ENCODE data around the gene FOXN4. TPM values are rescaled to one million over a fixed set of nuclear protein-coding genes. Genes with fewer than 3 reads are reported as not detected.

Gene FOXN4
- polyA plus RNA-seq, 3 donors: 2.3 to 2.7 (median 2.4) TPM

DNA sequence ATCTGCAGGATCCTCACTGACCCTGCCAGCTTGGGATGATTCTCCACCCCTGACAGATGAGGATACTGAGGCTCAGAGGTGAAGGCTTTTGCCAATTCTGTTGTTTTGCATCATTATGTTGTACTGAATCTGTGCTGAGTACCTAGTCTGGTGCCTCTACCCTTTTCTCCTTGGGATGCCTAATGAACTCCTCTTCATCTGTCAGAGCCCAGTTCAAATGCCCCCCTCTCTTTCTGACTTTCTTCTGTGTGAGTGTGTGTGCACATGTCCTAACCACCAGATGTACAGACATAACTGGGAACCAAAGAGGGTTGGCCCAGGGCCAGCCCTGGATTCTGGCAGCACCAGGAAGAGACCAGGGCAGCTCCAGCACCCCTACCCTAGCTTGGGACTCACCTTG lies 22.8 kb downstream of the FOXN4 start:
- no peak for DNase-seq

- DNase-seq: no peak
These were observed 24.7 kb downstream of the FOXN4 start for GRCh38 chr12:109284392-109284791.

- DNase-seq: no peak
These were observed 27.6 kb downstream of the FOXN4 start for GRCh38 chr12:109281452-109281851.

DNA sequence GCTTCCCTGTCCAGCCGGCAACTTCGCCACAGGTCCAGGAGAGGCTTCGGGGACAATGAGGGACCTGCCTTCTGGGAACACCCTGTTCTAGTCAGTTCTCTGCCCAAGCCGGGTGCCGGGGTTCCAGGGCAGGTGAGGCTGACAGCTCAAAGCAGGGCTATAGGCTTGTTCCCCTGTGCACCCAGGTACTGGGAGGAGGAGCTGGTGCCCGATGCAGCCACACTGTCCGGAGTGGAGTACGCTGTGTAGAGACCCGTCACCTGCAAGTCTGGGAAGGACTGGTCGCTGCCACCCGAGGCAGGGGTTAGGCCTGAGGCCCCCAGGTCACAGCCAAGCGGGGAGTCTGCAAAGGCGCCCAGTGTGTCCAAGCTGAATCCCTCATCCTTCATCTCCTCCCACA lies 29.6 kb downstream of the FOXN4 start:
- DNase-seq: no peak

GRCh38 chr12:109278912-109279311 lies 30.2 kb downstream of the FOXN4 start:
- DNase-seq: no peak

- DNase-seq: no peak
These were observed 31.0 kb downstream of the FOXN4 start for GRCh38 chr12:109277899-109278762.

DNA sequence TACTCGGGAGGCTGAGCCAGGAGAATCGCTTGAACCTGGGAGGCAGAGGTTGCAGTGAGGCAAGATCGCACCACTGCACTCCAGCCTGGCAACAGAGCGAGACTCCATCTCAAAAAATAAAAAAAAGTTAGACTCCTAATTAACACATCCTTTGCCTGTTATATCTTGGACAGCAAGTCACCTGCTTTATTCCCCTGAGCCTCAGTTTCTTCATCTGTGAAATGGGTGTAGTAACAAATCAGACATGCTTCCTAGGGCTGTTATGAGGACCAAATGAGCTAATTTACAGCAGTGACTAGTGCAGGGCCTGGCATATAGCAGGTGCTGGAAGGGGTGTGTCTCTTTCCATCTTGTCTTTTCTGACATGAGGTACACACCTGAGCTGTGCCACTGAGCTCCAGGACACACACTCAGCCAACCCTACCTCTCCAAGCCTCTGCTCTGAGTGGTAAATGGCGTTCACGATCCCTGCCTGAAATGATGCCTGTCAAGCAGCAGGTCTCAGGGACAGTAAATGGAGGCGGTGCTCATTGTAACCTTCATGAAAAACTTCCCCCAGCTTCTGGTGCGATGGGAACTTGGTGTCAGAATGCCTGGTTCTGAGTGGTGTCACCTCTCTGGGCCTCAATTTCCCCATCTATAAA lies 31.7 kb downstream of the FOXN4 start:
- no peak for DNase-seq

GRCh38 chr12:109276160-109276559 lies 32.9 kb downstream of the FOXN4 start:
- DNase-seq: no peak

DNA sequence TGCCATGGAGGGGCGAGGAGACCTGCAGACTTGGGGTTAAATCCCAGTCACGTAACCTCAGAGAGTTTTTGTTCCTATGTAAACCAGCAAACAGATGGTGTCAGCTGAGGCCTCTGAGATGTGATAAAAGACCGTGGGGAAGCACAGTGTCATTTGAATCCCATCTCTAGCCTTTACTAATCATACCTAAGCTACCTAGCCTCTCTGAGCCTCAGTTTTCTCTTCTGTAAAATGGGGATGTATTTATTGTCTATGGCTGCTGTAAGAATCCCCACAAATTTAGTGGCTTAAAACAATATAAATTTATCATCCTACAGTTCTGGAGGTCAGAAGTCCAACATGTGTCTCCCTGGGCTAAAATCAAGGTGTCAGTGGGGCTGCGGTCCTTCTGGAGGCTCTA lies 33.9 kb downstream of the FOXN4 start:
- DNase-seq: no peak

DNA sequence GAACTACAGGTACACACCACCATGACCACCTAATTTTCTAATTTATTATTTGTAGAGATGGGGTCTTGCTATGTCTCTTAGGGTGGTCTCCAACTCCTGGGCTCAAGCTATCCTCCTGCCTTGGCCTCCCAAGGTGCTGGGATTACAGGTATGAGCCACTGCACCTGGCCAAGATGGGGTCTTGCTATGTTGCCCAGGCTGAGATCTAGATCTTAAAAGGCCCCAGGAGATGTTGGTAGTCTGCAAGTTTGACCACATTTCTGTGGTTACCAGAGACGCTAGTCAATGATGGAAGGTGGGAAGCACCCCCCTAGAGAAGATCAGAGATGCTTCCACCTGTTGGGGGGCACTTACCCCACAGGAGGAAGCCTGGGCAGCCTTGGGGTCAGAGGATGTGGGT lies 34.7 kb downstream of the FOXN4 start:
- DNase-seq: no peak

- no peak for DNase-seq
These were observed 35.7 kb downstream of the FOXN4 start for GRCh38 chr12:109273354-109273753.

DNA sequence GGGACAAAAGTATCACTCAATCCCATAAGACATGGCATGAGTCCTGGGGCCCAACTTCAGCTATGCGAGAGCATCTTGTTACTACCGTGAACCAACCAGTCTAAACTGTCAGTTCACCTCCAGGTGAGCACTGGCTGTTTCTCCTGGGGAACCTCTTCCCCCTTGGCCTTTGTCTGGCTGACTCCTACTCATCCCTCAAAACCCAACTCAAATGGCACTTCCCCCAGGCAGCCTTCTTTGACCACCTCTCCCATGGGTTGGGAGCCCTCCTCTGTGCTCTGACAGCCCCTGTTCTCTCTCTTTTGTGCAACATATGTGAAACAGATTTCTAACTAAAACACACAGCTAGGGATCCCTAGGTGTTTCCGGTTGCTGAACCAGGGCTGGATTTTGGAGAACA lies 37.7 kb downstream of the FOXN4 start:
- no peak for DNase-seq

DNA sequence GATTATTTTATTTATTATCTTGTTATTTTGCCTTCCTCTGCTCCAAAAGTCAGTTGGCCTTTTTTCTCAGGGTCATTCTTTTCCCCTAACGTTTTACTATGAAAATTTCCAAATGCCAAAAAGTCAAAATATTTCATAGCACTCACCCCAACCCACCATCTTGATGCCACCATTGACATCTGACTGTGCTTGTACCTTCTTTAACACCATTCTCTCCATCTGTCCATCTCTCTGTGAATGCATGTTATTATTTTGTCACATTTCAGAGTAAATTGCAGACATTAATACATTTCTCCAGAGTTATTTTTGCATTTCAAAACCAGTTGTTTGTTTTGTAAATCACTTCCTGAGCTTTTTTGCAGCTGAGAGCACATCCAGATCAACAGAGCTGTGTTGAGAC lies 38.6 kb downstream of the FOXN4 start:
- DNase-seq: no peak

GRCh38 chr12:109269428-109269827 lies 39.7 kb downstream of the FOXN4 start:
- DNase-seq: no peak

DNA sequence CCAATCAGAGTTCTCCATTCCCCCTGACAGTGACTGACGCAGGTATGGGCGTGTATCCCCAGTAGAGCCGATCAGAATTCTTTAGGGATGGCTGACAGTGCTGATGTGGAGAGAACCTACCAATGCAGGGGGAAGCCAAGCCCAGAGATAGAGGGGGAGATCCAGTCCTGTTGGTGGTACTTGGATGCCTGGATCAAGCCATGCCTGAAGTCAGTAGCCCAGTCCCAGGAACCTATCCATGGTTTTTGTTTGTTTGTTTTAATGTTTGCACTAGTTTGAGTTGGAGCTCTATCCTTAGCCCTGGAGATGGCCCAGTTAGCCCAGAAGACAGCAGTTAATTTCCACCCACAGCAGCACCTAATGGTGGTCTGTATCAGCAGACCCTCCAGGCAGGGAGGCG lies 40.2 kb downstream of the FOXN4 start:
- no peak for DNase-seq

DNA sequence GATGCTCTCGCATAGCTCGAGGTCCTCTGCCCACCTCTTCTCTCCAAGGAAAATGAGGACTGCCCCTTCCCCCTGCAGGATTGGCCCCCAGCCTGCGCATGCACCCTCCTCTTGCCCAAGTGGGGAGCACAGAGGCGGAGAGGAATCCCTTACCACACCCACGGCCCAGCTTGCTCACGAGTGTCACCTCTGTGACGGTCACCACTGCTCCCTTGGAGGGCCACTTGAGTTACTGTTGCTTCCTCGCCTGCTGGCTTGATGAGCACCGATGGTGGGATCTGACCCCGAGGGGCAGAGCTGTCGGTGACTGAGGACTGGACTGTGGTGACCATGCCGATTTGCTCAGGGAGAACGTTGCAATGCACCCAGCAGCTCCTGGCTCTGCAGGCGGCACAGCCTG lies 41.7 kb downstream of the FOXN4 start:
- DNase-seq: no peak

DNA sequence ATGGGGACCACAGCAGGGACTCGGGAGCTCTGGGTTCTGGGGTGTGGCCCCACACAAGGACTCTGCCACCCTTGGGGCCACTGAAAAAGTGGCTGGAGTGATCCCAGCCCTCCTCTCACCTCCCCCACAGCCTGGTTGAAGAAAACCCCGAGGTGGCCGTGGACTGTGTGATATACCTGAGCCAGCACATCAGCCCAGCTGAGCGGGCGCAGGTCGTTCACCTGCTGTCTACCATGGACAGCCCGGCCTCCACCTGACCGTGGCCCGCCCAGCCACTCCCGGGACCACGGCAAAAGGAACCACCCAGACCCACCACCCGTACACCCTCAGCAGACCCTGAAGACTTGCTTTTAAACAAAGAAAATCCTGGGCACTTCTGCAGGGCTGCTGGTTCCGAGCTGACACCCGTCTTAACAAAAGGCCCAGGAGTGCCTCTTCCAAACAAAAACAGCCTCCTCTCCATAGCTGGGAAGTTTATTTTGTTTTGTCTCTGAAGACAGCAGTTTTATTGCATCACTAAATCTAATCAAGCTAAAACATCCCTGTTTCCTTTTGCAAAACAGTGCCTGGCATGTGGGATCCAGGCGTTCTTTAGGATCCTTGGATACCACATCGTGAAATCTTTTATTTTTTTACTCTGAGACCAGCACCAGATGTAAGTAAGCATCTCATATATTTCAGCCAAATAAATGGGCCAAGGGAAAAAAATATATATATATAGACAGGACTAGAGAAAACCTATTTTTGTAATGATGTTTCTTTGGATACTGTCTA lies 42.8 kb downstream of the FOXN4 start:
- no peak for DNase-seq

- no peak for DNase-seq
These were observed 44.0 kb downstream of the FOXN4 start for GRCh38 chr12:109264943-109265650.

DNA sequence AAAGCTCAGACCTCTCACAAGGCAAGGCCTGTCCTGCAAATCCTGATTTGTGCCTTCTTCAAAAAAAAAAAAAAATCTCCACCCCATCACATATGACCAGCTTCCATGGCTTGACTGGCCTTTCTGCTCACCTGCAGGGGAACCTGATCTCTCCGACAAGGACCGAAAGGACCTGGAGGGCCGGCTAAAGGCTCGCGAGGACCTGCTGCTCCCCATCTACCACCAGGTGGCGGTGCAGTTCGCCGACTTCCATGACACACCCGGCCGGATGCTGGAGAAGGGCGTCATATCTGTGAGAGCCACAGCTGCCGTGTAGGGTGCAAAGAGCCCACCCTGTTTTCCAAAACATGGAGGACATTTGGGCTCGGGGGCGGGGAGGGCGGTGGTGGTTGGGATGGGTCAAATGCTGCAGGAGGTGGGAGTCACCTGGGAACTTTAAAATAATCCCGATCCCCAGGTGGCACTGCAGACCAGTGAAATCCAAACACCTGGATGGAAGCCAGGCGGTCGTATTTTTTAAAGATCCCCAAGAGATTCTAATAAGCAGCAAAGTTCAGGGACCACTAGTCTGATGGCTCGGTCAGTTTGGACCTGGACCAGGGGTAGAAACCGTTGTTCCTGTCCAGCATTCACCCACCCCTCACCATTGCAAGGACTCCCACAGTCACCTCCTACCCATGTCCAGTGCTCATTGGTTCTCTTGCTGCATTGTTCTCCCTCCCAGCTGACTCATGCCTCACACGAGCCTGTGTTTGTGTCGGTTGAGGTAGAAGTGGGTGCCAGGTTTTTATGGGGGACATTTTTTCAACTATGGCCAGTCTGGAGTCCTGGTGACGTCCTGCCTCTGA lies 44.8 kb downstream of the FOXN4 start:
- peak; percentile 59 for DNase-seq

- DNase-seq: no peak
These were observed 45.6 kb downstream of the FOXN4 start for GRCh38 chr12:109263439-109263838.

- DNase-seq: no peak
These were observed 47.1 kb downstream of the FOXN4 start for GRCh38 chr12:109261939-109262338.
